ENCODE data around the gene PDGFD. TPM values are rescaled to one million over a fixed set of nuclear protein-coding genes. Genes with fewer than 3 reads are reported as not detected.
A peak's percentile ranks its signal among the peaks of the same experiment; 100 is the strongest.

Gene PDGFD
- polyA plus RNA-seq, 1 of the 3 experiments (the other 2 are of a cell fraction): 4.8 TPM

DNA sequence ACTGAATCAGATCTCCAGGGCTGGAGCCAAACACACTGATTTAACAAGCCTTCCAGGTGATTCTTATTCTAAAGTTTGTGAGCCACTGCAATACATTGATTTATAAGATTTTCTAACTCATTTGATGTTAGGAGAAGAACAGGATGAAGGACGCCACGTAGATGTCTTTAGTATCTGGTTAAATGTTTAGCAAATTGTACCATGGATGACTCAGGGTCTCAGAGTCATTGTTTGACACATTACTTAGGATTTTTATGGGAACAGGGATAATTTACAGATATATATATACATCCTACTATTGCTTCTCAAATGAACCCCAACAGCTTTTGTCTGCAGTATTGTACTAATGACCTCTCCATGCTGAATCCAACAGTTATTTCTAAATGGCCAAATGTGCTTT, 270.6 kb downstream of the PDGFD start:
- no peak overlapping the region for H2AFZ ChIP-seq (ENCODE audit: low read depth)
- H3K9ac ChIP-seq: no peak overlapping the region
- DNase-seq: no peak
- H3K9me3 ChIP-seq: no peaks in the 10 kb centered on the region
- no peaks in the 10 kb centered on the region for H4K20me1 ChIP-seq (ENCODE audit: insufficient read depth)
- peaks cover 19% of the 10 kb centered on the region for H3F3A ChIP-seq (replicated peaks; ENCODE audit: insufficient read depth)
- H3K27me3 ChIP-seq (ENCODE audit: insufficient read depth): no peaks in the 10 kb centered on the region
- H3K9me2 ChIP-seq: no peaks in the 10 kb centered on the region
- CTCF ChIA-PET: no interaction called here
- 0 out of 4 replicates have a peak, but pooled peaks cover 0 to 10% of the 10 kb centered on the region in 2 experiments for H3K4me1 ChIP-seq (ENCODE audit: control insufficient read depth in 1 of 2, insufficient read depth in 2 of 2, low read depth in 1 of 2, low read length in 1 of 2)
- no peak for TF ChIP-seq MAX (IDR thresholded peaks at IDR 0.05; ENCODE audit: low read depth)
- TF ChIP-seq USF2 (IDR thresholded peaks at IDR 0.05; ENCODE audit: borderline replicate concordance, low read depth, low read length): no peak
- TF ChIP-seq RXRA (IDR thresholded peaks at IDR 0.05; ENCODE audit: borderline replicate concordance, low read depth): no peak
- TF ChIP-seq, protein P1, sequence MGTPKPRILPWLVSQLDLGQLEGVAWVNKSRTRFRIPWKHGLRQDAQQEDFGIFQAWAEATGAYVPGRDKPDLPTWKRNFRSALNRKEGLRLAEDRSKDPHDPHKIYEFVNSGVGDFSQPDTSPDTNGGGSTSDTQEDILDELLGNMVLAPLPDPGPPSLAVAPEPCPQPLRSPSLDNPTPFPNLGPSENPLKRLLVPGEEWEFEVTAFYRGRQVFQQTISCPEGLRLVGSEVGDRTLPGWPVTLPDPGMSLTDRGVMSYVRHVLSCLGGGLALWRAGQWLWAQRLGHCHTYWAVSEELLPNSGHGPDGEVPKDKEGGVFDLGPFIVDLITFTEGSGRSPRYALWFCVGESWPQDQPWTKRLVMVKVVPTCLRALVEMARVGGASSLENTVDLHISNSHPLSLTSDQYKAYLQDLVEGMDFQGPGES (IDR thresholded peaks at IDR 0.05; ENCODE audit: low read depth, low read length): no peak
- TF ChIP-seq SMC3 (IDR thresholded peaks at IDR 0.05; ENCODE audit: low read depth, low read length): no peak
- no peak for TF ChIP-seq TAF1 (IDR thresholded peaks at IDR 0.05; ENCODE audit: borderline replicate concordance, low read depth, low read length)
- no peak for TF ChIP-seq JUND (IDR thresholded peaks at IDR 0.05)
- TF ChIP-seq RAD21 (IDR thresholded peaks at IDR 0.05; ENCODE audit: low read length): no peak
- no peak for TF ChIP-seq NFIC (IDR thresholded peaks at IDR 0.05; ENCODE audit: borderline replicate concordance)
- TF ChIP-seq FOSL2 (IDR thresholded peaks at IDR 0.05; ENCODE audit: borderline replicate concordance, low read depth): no peak
- no peak for TF ChIP-seq RCOR1 (IDR thresholded peaks at IDR 0.05; ENCODE audit: low read length)
- H3K27ac ChIP-seq (ENCODE audit: low read depth in 2 of 2, low read length in 1 of 2): peak overlapping the region in 1 of 2 experiments; percentile 42; a peak in 2 of 4 replicates
- H3K4me2 ChIP-seq: 0 out of 2 replicates have a peak overlapping the region, but pooled peaks have one; percentile 44
- no peak overlapping the region for H3K4me3 ChIP-seq (ENCODE audit: low read depth in 2 of 2, low read length in 1 of 2)
- WGBS (ENCODE audit: low lambda C conversion rate): 65% methylated on average over 2 of the region's 2 CpGs
- no peaks in the 10 kb centered on the region for H3K36me3 ChIP-seq (replicated peaks in 1 of 2; ENCODE audit: control insufficient read depth in 1 of 2, insufficient read depth in 2 of 2, low read length in 1 of 2)
- POLR2A ChIA-PET: no interaction called here
- H3K79me2 ChIP-seq (ENCODE audit: insufficient read depth): no peaks in the 10 kb centered on the region

DNA sequence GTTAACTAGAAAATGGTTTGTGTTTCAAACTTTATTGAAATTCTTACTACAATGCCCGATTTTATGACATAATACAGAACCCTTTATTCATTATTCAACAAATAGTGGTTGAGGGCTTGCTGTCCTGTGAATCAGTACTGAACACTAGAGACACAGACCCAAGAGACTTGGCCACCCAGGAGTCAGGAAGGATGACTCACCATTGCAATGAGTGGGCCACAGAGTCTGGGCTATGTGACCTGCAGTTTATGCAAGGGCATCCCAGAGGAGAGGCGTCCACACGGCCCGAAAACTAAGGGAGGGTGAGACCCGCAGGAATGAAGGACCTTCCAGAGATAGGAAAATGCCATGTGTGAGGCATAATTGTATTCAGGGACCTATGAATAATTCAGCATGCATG, 271.3 kb downstream of the PDGFD start:
- WGBS (ENCODE audit: low lambda C conversion rate): 22% methylated on average over 5 of the region's 5 CpGs
- POLR2A ChIA-PET: no interaction called here

More for the DNA sequence above, 271.3 kb downstream of the PDGFD start:
- no peak overlapping the region for H2AFZ ChIP-seq (ENCODE audit: low read depth)
- H3K4me3 ChIP-seq (ENCODE audit: low read depth in 2 of 2, low read length in 1 of 2): no peak overlapping the region
- no peak overlapping the region for H3K9ac ChIP-seq
- CTCF ChIA-PET: no interaction called here
- no peaks in the 10 kb centered on the region for H3K36me3 ChIP-seq (replicated peaks in 1 of 2; ENCODE audit: control insufficient read depth in 1 of 2, insufficient read depth in 2 of 2, low read length in 1 of 2)
- no peaks in the 10 kb centered on the region for H3K79me2 ChIP-seq (ENCODE audit: insufficient read depth)
- peak overlapping the region in 1 of 2 experiments; percentile 42; a peak in 2 of 4 replicates for H3K27ac ChIP-seq (ENCODE audit: low read depth in 2 of 2, low read length in 1 of 2)
- TF ChIP-seq, protein P2, sequence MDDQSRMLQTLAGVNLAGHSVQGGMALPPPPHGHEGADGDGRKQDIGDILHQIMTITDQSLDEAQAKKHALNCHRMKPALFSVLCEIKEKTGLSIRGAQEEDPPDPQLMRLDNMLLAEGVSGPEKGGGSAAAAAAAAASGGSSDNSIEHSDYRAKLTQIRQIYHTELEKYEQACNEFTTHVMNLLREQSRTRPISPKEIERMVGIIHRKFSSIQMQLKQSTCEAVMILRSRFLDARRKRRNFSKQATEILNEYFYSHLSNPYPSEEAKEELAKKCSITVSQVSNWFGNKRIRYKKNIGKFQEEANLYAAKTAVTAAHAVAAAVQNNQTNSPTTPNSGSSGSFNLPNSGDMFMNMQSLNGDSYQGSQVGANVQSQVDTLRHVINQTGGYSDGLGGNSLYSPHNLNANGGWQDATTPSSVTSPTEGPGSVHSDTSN (IDR thresholded peaks at IDR 0.05): peak; percentile 50
- TF ChIP-seq NFIC (IDR thresholded peaks at IDR 0.05; ENCODE audit: borderline replicate concordance) (no peak), FOXM1 (IDR thresholded peaks at IDR 0.05; ENCODE audit: low read depth) (no peak), FOSL2 (IDR thresholded peaks at IDR 0.05; ENCODE audit: borderline replicate concordance, low read depth) (peak; percentile 88), RXRA (IDR thresholded peaks at IDR 0.05; ENCODE audit: borderline replicate concordance, low read depth) (0 out of 2 replicates have a peak, but pooled peaks have one; percentile 27), TCF12 (IDR thresholded peaks at IDR 0.05) (peak; percentile 62), JUND (IDR thresholded peaks at IDR 0.05) (peak; percentile 82), EP300 (IDR thresholded peaks at IDR 0.05; ENCODE audit: borderline replicate concordance in 1 of 2, low read depth in 1 of 2, low read length in 1 of 2) (peak in 1 of 2 experiments; percentile 66; a peak in 2 of 4 replicates)
- TF ChIP-seq, protein P3, sequence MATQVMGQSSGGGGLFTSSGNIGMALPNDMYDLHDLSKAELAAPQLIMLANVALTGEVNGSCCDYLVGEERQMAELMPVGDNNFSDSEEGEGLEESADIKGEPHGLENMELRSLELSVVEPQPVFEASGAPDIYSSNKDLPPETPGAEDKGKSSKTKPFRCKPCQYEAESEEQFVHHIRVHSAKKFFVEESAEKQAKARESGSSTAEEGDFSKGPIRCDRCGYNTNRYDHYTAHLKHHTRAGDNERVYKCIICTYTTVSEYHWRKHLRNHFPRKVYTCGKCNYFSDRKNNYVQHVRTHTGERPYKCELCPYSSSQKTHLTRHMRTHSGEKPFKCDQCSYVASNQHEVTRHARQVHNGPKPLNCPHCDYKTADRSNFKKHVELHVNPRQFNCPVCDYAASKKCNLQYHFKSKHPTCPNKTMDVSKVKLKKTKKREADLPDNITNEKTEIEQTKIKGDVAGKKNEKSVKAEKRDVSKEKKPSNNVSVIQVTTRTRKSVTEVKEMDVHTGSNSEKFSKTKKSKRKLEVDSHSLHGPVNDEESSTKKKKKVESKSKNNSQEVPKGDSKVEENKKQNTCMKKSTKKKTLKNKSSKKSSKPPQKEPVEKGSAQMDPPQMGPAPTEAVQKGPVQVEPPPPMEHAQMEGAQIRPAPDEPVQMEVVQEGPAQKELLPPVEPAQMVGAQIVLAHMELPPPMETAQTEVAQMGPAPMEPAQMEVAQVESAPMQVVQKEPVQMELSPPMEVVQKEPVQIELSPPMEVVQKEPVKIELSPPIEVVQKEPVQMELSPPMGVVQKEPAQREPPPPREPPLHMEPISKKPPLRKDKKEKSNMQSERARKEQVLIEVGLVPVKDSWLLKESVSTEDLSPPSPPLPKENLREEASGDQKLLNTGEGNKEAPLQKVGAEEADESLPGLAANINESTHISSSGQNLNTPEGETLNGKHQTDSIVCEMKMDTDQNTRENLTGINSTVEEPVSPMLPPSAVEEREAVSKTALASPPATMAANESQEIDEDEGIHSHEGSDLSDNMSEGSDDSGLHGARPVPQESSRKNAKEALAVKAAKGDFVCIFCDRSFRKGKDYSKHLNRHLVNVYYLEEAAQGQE (IDR thresholded peaks at IDR 0.05; ENCODE audit: low read depth, low read length): peak; percentile 91
- 0 out of 4 replicates have a peak, but pooled peaks cover 0 to 10% of the 10 kb centered on the region in 2 experiments for H3K4me1 ChIP-seq (ENCODE audit: control insufficient read depth in 1 of 2, insufficient read depth in 2 of 2, low read depth in 1 of 2, low read length in 1 of 2)
- H3F3A ChIP-seq (replicated peaks; ENCODE audit: insufficient read depth): peaks cover 18% of the 10 kb centered on the region
- DNase-seq: no peak
- H3K27me3 ChIP-seq (ENCODE audit: insufficient read depth): no peaks in the 10 kb centered on the region
- no peaks in the 10 kb centered on the region for H3K9me2 ChIP-seq
- no peaks in the 10 kb centered on the region for H4K20me1 ChIP-seq (ENCODE audit: insufficient read depth)
- no peaks in the 10 kb centered on the region for H3K9me3 ChIP-seq
- H3K4me2 ChIP-seq: peak overlapping the region; percentile 44; the same call in 1 of the 2 replicates
